HG03175 (cell line): ENCODE measurements around the gene RAB21.
"Not testable (repeated sequence)": the region's sequence is repeated elsewhere in the genome, so short reads cannot be mapped to it uniquely, and the experiment has no call there.

Experiments used
- ATAC-seq: cut with Tn5 transposase; IDR thresholded peaks from one replicate; pipeline ENCODE4 v1.9.1; 2021; ENCODE audit warnings: mild to moderate bottlenecking, moderate library complexity; ENCODE audit not compliant: unreplicated experiment

Gene RAB21

DNA sequence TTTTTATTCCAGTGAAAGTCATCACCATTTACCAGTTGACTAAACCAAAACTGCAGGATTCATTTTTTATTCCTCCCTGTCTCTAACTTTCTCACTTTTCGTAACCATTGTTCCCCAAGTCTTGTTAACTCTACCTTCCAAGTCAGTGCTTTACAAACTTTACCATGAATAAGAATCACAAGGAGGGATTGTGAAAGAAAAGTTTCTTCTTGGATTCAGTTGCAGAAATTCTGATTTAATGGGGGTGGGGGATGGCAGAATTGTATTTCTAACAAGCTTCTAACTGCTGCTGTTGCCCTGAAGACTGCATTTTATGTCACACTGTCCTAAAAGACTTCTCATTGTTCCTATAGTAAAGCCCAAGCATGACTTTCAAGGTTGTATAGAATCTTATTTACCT, 5.0 kb upstream of the RAB21 start:
- ATAC-seq, result no peak

GRCh38 chr12:71752891-71753290, 1.8 kb upstream of the RAB21 start:
- no peak for ATAC-seq

- peak; percentile 41 for ATAC-seq
These were observed 656 bp downstream of the RAB21 start for GRCh38 chr12:71755146-71755892.

DNA sequence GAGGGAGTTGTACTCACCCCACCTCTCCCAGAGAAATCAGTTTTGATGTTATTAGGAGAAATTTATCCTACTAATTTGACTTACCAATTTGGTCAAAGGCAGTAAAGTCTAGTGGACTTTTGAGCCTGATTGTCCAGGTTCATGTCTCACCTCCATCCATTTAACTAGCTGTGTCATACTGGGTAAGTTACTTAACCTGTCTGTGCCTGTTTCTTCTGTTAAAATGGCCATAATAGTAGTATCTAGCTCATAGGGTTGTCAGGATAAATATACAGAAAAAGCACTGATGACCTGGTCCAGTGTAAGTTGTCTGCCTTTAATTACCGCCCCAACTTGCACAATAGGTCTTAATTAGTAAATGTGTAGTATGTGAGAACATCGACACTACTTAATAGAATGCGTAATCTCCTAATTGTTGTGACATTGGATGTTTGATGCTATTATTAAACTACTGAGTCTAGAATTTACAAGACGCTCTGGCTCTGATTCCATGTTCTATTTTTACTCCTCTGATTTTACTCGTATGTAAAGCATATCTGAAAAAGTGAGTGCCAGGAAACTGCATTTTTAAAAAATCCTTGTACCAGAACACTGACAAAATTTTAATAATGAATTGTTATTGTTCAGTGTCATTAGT, 1.5 kb downstream of the RAB21 start:
- no peak for ATAC-seq

- no peak for ATAC-seq
These were observed 5.3 kb downstream of the RAB21 start for GRCh38 chr12:71759941-71760340.

DNA sequence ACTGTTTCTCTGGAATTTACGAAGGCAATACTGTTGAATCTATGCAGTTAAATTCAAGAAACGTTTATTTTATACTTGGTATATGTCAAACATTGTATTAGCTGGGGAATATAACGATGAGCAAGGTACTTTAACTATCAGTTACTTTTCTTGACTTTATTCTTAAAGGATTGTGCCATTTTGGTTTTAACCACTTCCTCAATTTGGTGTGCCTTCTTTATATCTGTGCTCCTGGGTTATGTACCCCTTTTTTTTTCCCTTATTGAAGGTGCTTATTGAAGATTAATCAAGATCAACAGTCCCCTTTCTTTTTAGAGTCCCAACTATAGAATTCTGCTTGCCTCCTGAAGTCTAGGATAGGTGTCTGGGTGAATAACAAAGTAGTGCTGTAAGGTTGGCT, 5.8 kb downstream of the RAB21 start:
- no peak for ATAC-seq

DNA sequence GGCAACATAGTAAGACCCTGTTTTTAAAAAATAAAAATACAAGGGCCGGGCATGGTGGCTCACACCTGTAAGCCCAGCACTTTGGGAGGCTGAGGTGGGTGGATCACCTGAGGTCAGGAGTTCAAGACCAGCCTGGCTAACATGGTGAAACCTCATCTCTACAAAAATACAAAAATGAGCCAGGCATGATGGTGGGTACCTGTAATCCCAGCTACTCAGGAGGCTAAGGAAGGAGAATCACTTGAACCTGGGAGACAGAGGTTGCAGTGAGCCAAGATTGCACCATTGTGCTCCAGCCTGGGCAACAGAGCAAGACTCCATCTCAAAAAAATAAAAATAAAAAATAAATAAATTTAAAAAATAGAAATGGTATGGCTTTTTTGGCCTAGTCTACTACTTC, 6.7 kb downstream of the RAB21 start:
- not testable (repeated sequence) for ATAC-seq

DNA sequence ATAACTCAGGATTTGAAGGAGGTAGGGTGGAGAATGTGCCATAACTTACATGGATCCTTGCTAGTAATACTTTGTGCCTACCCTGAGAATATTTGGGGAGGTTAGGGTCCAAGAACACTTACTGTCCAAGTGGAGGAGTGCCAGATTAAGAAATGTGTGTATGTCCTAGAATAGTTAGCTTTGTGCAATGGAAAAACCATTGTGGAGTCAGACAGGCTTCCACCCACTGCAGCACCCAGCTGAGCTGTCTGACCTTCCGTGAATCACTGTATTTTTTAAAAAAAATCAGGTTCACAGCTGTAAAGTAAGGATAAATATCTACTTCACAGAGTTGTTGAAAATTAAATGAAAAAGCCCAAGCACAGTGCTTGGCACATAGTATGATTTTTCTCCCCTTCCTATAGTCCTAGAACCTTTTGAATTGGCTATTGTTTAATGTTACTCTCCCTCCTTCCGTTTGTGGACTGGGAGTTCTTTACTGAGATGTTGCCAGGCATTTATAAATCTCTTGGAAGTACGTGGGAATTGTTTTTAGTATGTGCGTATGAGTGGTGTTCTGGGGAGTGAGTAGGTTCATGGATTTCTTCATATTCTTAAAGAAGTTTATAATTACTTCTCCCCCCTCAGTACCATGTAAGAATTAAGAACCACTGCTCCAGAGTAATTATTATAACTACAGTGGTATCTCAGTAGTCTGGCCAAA, 9.2 kb downstream of the RAB21 start:
- ATAC-seq, result no peak

- no peak for ATAC-seq
These were observed 10.1 kb downstream of the RAB21 start for GRCh38 chr12:71764587-71765321.

DNA sequence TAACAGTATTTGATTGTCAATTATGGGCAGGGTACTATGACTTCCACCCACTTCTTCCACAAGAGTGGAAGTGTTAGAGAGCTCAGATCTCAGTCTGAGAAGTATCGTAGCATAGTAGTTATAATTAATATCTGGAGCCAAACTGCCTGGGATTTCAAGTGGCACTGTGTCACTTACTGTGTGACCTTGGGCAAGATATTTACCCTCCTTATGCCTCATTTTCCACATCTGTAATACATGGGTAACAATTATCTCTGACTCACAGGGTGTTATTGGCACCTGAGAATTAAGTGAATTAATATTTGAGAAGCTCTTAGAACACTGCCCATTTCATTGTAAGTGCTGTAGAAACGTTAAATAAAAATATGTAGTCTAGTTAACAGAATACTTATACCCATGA, 11.5 kb downstream of the RAB21 start:
- no peak for ATAC-seq

- no peak for ATAC-seq
These were observed 12.5 kb downstream of the RAB21 start for GRCh38 chr12:71767183-71767582.

GRCh38 chr12:71768900-71769299, 14.2 kb downstream of the RAB21 start:
- no peak for ATAC-seq

DNA sequence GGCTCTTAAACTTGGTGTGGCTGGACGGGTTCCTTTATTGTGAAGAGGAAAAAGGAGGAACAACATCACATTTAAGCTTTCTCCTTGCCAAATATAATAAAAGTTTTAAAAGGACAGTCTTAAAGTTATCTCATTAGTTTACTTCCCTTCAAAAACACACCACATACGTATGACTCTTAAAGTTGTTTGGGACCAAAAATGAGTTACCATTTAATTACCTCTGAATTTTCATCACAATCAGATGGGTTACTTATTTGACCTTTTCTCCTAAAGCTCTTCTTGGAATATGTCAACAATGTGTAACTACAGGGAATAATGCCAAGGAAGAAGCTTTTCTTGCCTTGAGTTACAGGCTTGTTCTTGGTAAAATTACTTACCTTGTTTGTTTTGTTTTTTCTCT, 16.4 kb downstream of the RAB21 start:
- no peak for ATAC-seq

DNA sequence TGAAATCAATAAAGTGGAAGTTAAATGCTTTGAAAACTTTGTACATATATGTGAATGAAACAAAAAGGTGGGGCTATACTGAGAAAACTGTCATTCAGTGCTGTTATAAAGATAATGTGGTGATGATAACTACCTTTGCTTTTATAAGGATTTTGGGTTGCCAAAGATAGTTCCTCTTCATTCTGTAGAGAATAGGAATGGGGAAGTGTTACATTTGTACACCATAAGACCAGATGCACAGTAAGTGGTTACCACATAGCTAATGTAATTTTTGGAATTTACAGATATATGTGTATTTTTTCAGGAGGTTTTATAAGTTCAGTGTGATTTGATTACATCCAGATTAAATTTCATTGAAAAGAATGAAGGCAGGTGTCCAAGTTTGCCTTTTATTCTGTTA, 18.1 kb downstream of the RAB21 start:
- ATAC-seq, result no peak

- ATAC-seq, result peak; percentile 62
These were observed 25.7 kb downstream of the RAB21 start for GRCh38 chr12:71780237-71780822.

DNA sequence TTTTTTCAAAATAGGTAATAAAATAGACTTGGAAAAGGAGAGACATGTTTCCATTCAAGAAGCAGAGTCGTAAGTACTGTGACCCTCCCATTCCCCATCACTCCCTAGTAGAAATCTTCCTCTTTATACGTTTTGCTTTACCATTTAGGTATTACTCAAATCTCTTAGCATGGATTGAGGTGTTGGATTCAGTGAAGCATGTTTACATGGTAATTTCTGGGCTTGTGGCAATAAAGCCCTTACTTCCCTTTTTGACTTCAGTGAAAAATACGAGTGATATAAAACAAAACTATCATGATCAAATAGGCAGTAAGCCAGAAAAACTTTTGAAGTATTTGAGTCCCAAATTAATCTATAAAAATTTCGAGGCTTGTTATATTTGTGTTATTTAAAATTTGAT, 27.4 kb downstream of the RAB21 start:
- peak; percentile 73 for ATAC-seq

- no peak for ATAC-seq
These were observed 32.2 kb downstream of the RAB21 start for GRCh38 chr12:71786829-71787228.

- no peak for ATAC-seq
These were observed 32.9 kb downstream of the RAB21 start for GRCh38 chr12:71787580-71787979.

DNA sequence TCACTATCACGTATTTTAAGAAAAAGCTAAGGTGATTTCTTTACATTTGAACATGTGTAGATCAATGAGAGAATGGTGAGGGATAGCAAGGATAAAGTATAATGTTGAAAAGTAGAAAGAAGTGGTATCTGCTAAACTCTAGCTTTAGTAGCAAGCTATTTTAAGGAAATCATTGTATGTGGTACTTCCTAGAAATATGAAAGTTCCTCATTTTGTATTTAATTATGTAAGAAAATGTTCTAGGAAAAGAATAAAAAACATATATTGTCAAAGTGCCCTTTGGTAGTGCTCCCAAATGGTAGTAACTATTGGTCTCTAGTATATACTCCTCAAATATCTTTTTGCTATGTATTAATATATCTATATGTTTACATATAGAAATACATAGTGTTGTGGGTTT, 35.7 kb downstream of the RAB21 start:
- ATAC-seq, result no peak

DNA sequence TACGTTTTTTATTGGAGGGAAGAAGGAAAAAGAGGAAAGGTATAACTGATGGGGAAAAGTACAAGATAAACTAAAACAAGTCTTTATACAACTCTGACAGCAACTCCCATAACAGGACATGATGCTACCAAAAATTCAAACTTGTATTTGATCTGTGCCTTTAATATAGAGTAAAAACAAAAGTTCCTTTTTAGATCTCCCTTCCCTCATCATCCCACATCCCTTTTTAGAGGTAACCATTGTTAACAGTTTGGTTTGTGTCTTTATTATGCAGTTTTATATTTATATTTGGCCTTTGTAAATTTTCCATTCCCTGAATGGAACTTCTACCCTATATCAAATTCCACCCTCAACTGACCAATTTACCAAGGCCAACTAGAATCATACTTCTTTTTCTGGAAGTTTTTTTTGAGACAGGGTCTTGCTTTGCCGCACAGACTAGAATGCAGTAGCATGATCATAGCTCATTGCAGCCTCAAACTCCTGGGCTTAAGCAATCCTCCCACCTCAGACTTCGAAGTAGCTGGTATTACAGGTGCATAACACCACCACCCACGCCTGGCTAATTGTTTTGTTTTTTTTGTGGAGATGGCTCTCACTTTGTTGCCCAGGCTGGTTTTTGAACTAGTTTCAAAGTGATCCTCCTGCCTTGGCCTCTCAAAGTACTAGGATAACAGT, 36.9 kb downstream of the RAB21 start:
- ATAC-seq, result no peak
